GM12878 (cell line): ENCODE measurements around the gene TNIP2. TPM values are rescaled to one million over a fixed set of nuclear protein-coding genes. Genes with fewer than 3 reads are reported as not detected.
A peak's percentile ranks its signal among the peaks of the same experiment; 100 is the strongest.

Experiments used
- ASH2L ChIP-seq: fragments of 300-600, 200-600 bp; sonication (generic); IDR thresholded peaks from 2 replicates; pipeline ENCODE4 v1.6.1; 2017; ENCODE audit warnings: low read depth, mild to moderate bottlenecking, borderline replicate concordance
- EED ChIP-seq: sonication (generic); IDR thresholded peaks from 2 replicates; pipeline ENCODE4 v1.6.1; 2016; ENCODE audit warnings: antibody characterized with exemption, low read depth
- GABPA ChIP-seq: IDR thresholded peaks from 2 replicates; pipeline ENCODE4 v1.6.1; 2014; ENCODE audit warnings: antibody characterized with exemption, low read depth, mild to moderate bottlenecking, inconsistent platforms
- NBN ChIP-seq: fragments of 450-650 bp; IDR thresholded peaks from 2 replicates; pipeline ENCODE4 v1.6.1; 2016
- NFYB ChIP-seq: IDR thresholded peaks from 2 replicates; pipeline ENCODE4 v1.6.1; 2011; ENCODE audit warnings: low read depth, mild to moderate bottlenecking, low read length, improper control_type of control experiment, moderate library complexity; ENCODE audit not compliant: insufficient read depth
- NRF1 ChIP-seq: conservative IDR thresholded peaks from 2 replicates; pipeline ENCODE4 v1.6.1; 2011; ENCODE audit warnings: mild to moderate bottlenecking, low read depth, low read length, improper control_type of control experiment
- PAX5 ChIP-seq: IDR thresholded peaks from 2 replicates; pipeline ENCODE4 v1.6.1; 2011; ENCODE audit warnings: low read depth, low read length, borderline replicate concordance
- PML ChIP-seq: IDR thresholded peaks from 2 replicates; pipeline ENCODE4 v1.6.1; 2012; ENCODE audit warnings: low read length, inconsistent platforms
- RAD51 ChIP-seq: fragments of 450-650 bp; IDR thresholded peaks from 2 replicates; pipeline ENCODE4 v1.6.1; 2016; ENCODE audit warnings: moderate library complexity, mild to moderate bottlenecking, inconsistent platforms
- RELA ChIP-seq: fragments of 450-650 bp; IDR thresholded peaks from 2 replicates; pipeline ENCODE4 v1.8.0; 2014; ENCODE audit warnings: borderline replicate concordance; ENCODE audit not compliant: partially characterized antibody
- SMC3 ChIP-seq: IDR thresholded peaks from 2 replicates; pipeline ENCODE4 v1.6.1; 2011; ENCODE audit warnings: low read length, improper control_type of control experiment, borderline replicate concordance
- SP1 ChIP-seq: IDR thresholded peaks from one replicate; pipeline ENCODE4 v1.6.1; 2011; ENCODE audit warnings: low read depth, low read length
- TCF12 ChIP-seq: IDR thresholded peaks from 2 replicates; pipeline ENCODE4 v1.6.1; 2011; ENCODE audit warnings: low read depth, mild to moderate bottlenecking, low read length
- polyA plus RNA-seq, 11 experiments: library from polyadenylated mRNA; depleted of rRNA in 4 of 11; unstranded in 6 of 11; stranded (reverse) in 5 of 11; fragments of >200 nt; fragmentation: Nextera tagmentation in 4 of 11; fragmentation: Illumina TruSeq in 1 of 11; extraction: Ambion mirVana in 4 of 11; extraction: Trizol in 1 of 11; gene quantifications; 1 replicate in 1 of 11; 2 replicates in 10 of 11; pipeline versions ENCODE4 v1.2.1 to v1.2.3, GENCODE V29; 2011 to 2016; ENCODE audit warnings: inconsistent platforms in 2 of 11, missing spikeins in 2 of 11, low read depth in 1 of 11
- total RNA-seq, 4 experiments: library from RNA; depleted of rRNA in 3 of 4; stranded (reverse); fragments of >200 nt in 3 of 4; fragmentation: Illumina TruSeq in 1 of 4; extraction: Trizol in 1 of 4; gene quantifications; 2 replicates each; pipeline versions ENCODE4 v1.2.1 to v1.2.3, GENCODE V29; 2013 to 2021
- TF ChIP-seq, protein P1 (sequence below): IDR thresholded peaks from 2 replicates; pipeline ENCODE4 v1.6.1; 2012; ENCODE audit warnings: improper control_type of control experiment, low read depth, low read length; ENCODE audit not compliant: insufficient replicate concordance
- TF ChIP-seq, protein P2 (sequence below): IDR thresholded peaks from 2 replicates; pipeline ENCODE4 v1.6.1; 2011; ENCODE audit warnings: borderline replicate concordance, low read depth, mild to moderate bottlenecking, moderate library complexity, mixed read lengths, low read length; ENCODE audit not compliant: insufficient read depth; ENCODE audit errors: extremely low read length
- TF ChIP-seq, protein P3 (sequence below): fragments of 450-650 bp; IDR thresholded peaks from 2 replicates; pipeline ENCODE4 v1.6.1; 2018; ENCODE audit warnings: borderline replicate concordance, mild to moderate bottlenecking; ENCODE audit not compliant: partially characterized antibody
- TF ChIP-seq, protein P4 (sequence below): IDR thresholded peaks from 2 replicates; pipeline ENCODE4 v1.6.1; 2012; ENCODE audit warnings: low read depth, low read length, improper control_type of control experiment

The TNIP2 gene
- total and polyA plus RNA-seq, 10 of the 15 experiments (the other 5 are each of a cell fraction or from before 2014, with no cell fraction given) = 1.4 to 64.9 (median 45.5) TPM

DNA sequence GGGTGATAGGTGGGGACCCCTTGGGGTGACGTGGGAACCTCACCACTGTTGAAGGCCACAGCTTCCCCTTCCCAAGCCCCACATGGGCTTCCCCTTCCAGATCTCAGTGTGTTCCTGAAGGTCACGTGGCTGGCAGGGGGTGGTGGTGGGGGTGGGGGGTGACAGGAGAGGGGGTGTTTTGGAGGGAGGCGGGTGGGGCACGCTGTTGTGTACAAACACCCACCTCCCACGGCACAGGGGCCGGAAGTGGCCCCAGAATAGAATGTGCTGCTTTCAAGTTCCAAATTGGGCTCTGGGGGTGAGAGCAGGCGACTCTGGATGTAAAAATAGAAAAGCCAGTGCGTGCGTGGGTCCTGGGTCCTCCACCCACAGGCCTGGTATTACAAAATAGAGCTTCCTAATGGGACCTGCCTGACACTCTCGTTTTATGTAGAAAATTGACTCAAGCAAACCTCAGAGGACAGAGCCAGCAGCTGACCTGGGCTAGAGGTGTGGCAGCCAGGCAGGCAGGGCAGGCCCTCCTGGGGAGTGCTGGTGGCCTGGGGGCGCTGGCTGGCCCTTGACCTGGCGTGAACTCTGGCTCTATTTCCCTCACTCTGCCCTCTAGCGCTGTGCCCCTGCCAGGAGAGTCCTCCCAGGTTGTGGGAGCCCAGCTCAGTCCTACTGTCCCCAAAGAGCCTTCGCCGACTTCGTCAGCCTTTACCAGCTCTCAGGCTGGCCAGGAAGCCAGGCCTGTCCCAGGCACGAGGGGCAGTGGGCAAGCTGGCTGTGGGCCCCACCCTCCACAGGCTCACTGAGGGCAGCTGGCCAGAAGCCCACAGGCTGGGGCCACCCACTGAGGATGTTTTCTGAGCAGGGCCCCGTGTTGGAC lies 31.3 kb upstream of the TNIP2 start (continued):
- TF ChIP-seq, protein P1, sequence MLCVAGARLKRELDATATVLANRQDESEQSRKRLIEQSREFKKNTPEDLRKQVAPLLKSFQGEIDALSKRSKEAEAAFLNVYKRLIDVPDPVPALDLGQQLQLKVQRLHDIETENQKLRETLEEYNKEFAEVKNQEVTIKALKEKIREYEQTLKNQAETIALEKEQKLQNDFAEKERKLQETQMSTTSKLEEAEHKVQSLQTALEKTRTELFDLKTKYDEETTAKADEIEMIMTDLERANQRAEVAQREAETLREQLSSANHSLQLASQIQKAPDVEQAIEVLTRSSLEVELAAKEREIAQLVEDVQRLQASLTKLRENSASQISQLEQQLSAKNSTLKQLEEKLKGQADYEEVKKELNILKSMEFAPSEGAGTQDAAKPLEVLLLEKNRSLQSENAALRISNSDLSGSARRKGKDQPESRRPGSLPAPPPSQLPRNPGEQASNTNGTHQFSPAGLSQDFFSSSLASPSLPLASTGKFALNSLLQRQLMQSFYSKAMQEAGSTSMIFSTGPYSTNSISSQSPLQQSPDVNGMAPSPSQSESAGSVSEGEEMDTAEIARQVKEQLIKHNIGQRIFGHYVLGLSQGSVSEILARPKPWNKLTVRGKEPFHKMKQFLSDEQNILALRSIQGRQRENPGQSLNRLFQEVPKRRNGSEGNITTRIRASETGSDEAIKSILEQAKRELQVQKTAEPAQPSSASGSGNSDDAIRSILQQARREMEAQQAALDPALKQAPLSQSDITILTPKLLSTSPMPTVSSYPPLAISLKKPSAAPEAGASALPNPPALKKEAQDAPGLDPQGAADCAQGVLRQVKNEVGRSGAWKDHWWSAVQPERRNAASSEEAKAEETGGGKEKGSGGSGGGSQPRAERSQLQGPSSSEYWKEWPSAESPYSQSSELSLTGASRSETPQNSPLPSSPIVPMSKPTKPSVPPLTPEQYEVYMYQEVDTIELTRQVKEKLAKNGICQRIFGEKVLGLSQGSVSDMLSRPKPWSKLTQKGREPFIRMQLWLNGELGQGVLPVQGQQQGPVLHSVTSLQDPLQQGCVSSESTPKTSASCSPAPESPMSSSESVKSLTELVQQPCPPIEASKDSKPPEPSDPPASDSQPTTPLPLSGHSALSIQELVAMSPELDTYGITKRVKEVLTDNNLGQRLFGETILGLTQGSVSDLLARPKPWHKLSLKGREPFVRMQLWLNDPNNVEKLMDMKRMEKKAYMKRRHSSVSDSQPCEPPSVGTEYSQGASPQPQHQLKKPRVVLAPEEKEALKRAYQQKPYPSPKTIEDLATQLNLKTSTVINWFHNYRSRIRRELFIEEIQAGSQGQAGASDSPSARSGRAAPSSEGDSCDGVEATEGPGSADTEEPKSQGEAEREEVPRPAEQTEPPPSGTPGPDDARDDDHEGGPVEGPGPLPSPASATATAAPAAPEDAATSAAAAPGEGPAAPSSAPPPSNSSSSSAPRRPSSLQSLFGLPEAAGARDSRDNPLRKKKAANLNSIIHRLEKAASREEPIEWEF = no peak
- TF ChIP-seq RAD51 (peak; percentile 51; the same call in 1 of the 2 replicates), EED (peak; percentile 77; the same call in 1 of the 2 replicates), ASH2L (peak; percentile 69; the same call in 1 of the 2 replicates), GABPA (no peak), SP1 (peak; percentile 83), NRF1 (no peak), NBN (peak; percentile 85; the same call in 1 of the 2 replicates), TCF12 (peak; percentile 69; the same call in 1 of the 2 replicates), SMC3 (no peak; the same call in 1 of the 2 replicates), NFYB (no peak), PAX5 (peak; percentile 92), PML (no peak), RELA (peak; percentile 75)
- TF ChIP-seq, protein P2, sequence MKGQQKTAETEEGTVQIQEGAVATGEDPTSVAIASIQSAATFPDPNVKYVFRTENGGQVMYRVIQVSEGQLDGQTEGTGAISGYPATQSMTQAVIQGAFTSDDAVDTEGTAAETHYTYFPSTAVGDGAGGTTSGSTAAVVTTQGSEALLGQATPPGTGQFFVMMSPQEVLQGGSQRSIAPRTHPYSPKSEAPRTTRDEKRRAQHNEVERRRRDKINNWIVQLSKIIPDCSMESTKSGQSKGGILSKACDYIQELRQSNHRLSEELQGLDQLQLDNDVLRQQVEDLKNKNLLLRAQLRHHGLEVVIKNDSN = peak; percentile 75
- TF ChIP-seq, protein P3, sequence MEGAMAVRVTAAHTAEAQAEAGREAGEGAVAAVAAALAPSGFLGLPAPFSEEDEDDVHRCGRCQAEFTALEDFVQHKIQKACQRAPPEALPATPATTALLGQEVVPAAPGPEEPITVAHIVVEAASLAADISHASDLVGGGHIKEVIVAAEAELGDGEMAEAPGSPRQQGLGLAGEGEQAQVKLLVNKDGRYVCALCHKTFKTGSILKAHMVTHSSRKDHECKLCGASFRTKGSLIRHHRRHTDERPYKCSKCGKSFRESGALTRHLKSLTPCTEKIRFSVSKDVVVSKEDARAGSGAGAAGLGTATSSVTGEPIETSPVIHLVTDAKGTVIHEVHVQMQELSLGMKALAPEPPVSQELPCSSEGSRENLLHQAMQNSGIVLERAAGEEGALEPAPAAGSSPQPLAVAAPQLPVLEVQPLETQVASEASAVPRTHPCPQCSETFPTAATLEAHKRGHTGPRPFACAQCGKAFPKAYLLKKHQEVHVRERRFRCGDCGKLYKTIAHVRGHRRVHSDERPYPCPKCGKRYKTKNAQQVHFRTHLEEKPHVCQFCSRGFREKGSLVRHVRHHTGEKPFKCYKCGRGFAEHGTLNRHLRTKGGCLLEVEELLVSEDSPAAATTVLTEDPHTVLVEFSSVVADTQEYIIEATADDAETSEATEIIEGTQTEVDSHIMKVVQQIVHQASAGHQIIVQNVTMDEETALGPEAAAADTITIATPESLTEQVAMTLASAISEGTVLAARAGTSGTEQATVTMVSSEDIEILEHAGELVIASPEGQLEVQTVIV = no peak
- TF ChIP-seq, protein P4, sequence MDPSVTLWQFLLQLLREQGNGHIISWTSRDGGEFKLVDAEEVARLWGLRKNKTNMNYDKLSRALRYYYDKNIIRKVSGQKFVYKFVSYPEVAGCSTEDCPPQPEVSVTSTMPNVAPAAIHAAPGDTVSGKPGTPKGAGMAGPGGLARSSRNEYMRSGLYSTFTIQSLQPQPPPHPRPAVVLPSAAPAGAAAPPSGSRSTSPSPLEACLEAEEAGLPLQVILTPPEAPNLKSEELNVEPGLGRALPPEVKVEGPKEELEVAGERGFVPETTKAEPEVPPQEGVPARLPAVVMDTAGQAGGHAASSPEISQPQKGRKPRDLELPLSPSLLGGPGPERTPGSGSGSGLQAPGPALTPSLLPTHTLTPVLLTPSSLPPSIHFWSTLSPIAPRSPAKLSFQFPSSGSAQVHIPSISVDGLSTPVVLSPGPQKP = peak; percentile 93
- TF ChIP-seq, all 136 proteins: peak for 54
